Activated CD4-positive, alpha-beta memory T cell treated with anti-CD3 and anti-CD28 coated beads, Interleukin-2, amount 10 ng/mL, durations not matched to agents 7 days and 5 days (primary cell): ENCODE results near the gene PHF21A. TPM values are rescaled to one million over a fixed set of nuclear protein-coding genes. Genes with fewer than 3 reads are reported as not detected.

Experiments used
- CTCF ChIA-PET: fragments of 350-600 bp; sonication (Branson Sonifier 250); formaldehyde crosslinking; loops from one replicate; lab custom pipeline; 2021; ENCODE audit warnings: antibody characterized with exemption, inconsistent platforms; lab: Charles Lee
- POLR2A ChIA-PET: fragments of 350-600 bp; sonication (Branson Sonifier 250); formaldehyde crosslinking; loops from one replicate; lab custom pipeline; 2021; ENCODE audit warnings: antibody characterized with exemption; lab: Charles Lee
- DNase-seq: peaks from one replicate; pipeline ENCODE4 v3.0.0-alpha.2; 2020
- H3K27ac Mint-ChIP-seq: one replicate; pipeline ENCODE4 v1.8.0; 2021; ENCODE audit warnings: mild to moderate bottlenecking, mixed read lengths
- H3K27me3 Mint-ChIP-seq: one replicate; pipeline ENCODE4 v1.8.0; 2021; ENCODE audit warnings: mixed read lengths
- H3K36me3 Mint-ChIP-seq: one replicate; pipeline ENCODE4 v1.8.0; 2021; ENCODE audit warnings: low read depth, mixed read lengths
- H3K4me1 Mint-ChIP-seq: one replicate; pipeline ENCODE4 v1.8.0; 2021; ENCODE audit warnings: mixed read lengths
- H3K4me3 Mint-ChIP-seq: one replicate; pipeline ENCODE4 v1.8.0; 2021; ENCODE audit warnings: mild to moderate bottlenecking, mixed read lengths
- H3K9me3 Mint-ChIP-seq: one replicate; pipeline ENCODE4 v1.8.0; 2021; ENCODE audit warnings: mixed read lengths
- total RNA-seq, 2 experiments: library from RNA; stranded (reverse); gene quantifications; one replicate each; pipeline ENCODE4 v1.2.3, GENCODE V29; 2021

Gene PHF21A
- total RNA-seq, 2 experiments from 2014 or later: 52.6 to 56.9 TPM

DNA sequence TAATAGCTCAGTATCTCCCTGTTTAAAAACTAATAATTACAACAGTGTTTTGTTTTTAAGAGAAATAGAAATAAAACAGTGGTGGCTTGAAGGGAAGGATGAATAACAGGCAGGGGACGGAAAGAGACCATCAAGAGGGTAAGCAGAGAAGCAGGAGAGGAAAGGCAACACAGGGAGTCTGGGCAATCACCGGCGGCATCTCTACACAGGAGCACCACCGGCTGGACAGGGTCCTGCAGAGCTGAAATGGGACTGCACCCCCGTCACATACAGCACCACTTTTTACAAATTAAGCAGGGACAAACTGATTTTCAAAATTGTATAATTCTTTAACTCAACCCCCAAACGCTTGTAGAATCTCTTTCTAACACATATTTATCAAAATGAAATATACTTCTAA, 18.4 kb downstream of the PHF21A start:
- CTCF ChIA-PET: interaction anchor here (0.9 to 1.1 kb wide), 4 partner anchors 9 to 13 kb away, joined by 3 to 4 read pairs (median 4); no protein-coding TSS in a partner anchor

DNA sequence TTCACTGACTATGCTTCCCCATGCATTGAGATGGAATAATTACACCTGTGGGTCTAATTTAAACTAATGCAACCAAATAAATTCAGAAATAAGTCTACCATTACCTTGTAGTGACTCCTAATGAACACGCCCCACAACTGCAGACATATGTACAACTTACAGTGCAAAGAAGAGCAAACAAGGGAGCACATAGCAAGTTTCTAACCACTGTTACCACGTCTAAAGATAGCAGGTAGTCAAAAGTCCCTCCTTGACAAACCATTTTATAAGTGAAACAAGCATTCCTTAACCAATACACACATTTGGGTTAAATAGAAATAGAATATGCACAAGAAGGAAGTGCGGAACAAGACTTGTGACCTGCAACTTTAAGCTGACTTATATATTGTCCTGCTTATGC, 20.6 kb downstream of the PHF21A start:
- Mint-ChIP-seq H3K4me3 (no peak overlapping the region), H3K4me1 (peaks cover 30% of the 10 kb centered on the region), H3K9me3 (no peaks in the 10 kb centered on the region), H3K36me3 (peaks cover 3% of the 10 kb centered on the region), H3K27me3 (no peaks in the 10 kb centered on the region), H3K27ac (no peak overlapping the region)
- ChIA-PET CTCF (interaction anchor here (1.0 kb wide), 1 partner anchor 18 kb away, joined by 3 read pairs; no protein-coding TSS in a partner anchor), POLR2A (no interaction called here)
- no peak for DNase-seq

More for the DNA sequence above, 18.4 kb downstream of the PHF21A start:
- Mint-ChIP-seq H3K27ac (no peak overlapping the region), H3K4me3 (no peak overlapping the region), H3K27me3 (no peaks in the 10 kb centered on the region), H3K36me3 (no peaks in the 10 kb centered on the region), H3K4me1 (peaks cover 37% of the 10 kb centered on the region), H3K9me3 (no peaks in the 10 kb centered on the region)
- DNase-seq: no peak
- POLR2A ChIA-PET: interaction anchor here (1.9 kb wide), 1 partner anchor 11 kb away, joined by 4 read pairs; no protein-coding TSS in a partner anchor

DNA sequence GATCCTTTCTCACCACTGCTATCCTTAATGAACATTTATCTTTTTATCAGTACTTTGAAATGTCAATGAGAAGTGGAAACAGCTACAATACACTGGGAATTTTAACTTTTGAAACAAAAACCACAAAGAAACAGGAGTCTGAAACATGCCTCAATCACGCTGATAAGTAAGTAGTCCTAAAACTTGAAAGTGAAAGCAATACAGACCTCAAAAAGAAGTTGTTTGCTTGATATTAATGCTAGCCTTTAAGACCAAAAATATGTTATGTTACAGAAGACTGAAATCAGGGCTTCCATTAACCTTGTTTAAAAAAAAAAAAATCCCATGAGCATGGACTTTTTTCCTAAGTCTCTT, 21.3 kb downstream of the PHF21A start:
- no peak for DNase-seq
- POLR2A ChIA-PET: interaction anchor here (0.6 to 1.6 kb wide), 5 partner anchors 12 to 22 kb away, joined by 3 to 7 read pairs (median 3); partner anchors contain the start of gene PHF21A
- Mint-ChIP-seq H3K4me1 (peaks cover 25% of the 10 kb centered on the region), H3K4me3 (peak overlapping the region; percentile 45), H3K27me3 (no peaks in the 10 kb centered on the region), H3K27ac (peak overlapping the region; percentile 50), H3K9me3 (no peaks in the 10 kb centered on the region), H3K36me3 (peaks cover 3% of the 10 kb centered on the region)
- CTCF ChIA-PET: no interaction called here

DNA sequence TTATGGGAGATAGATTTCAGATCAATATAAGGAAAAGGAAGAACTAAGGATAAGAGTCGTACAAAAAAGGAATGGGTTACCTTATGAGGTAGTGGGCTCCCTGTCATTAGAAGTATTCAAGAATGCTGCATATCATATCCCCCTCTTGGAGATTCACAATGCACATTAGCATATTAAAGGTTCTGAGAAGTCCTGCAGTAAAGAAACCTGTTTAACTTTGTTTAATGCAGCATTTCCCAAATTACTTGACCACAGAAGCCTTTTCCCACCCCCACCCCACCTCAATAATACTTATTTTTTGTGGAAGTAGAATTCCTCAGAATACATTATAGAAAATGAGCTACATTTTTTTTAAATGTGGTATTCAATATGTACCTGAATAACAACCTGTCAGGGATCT, 30.9 kb downstream of the PHF21A start:
- H3K27ac Mint-ChIP-seq: no peak overlapping the region
- no peaks in the 10 kb centered on the region for H3K4me1 Mint-ChIP-seq
- H3K9me3 Mint-ChIP-seq: no peaks in the 10 kb centered on the region
- POLR2A ChIA-PET: no interaction called here
- H3K4me3 Mint-ChIP-seq: no peak overlapping the region
- CTCF ChIA-PET: interaction anchor here (0.6 kb wide), 1 partner anchor 45 kb away, joined by 3 read pairs; no protein-coding TSS in a partner anchor
- H3K36me3 Mint-ChIP-seq: peaks cover 15% of the 10 kb centered on the region
- no peak for DNase-seq
- no peaks in the 10 kb centered on the region for H3K27me3 Mint-ChIP-seq

- POLR2A ChIA-PET: no interaction called here
- Mint-ChIP-seq H3K36me3 (peaks cover 32% of the 10 kb centered on the region), H3K4me3 (no peak overlapping the region), H3K9me3 (no peaks in the 10 kb centered on the region), H3K4me1 (peaks cover 2% of the 10 kb centered on the region), H3K27me3 (no peaks in the 10 kb centered on the region), H3K27ac (no peak overlapping the region)
- CTCF ChIA-PET: no interaction called here
- no peak for DNase-seq
These were observed 41.6 kb downstream of the PHF21A start for GRCh38 chr11:46079662-46080061.

GRCh38 chr11:46075928-46076327, 45.3 kb downstream of the PHF21A start:
- Mint-ChIP-seq H3K4me3 (no peak overlapping the region), H3K27me3 (no peaks in the 10 kb centered on the region), H3K9me3 (no peaks in the 10 kb centered on the region), H3K36me3 (peaks cover 23% of the 10 kb centered on the region), H3K27ac (no peak overlapping the region), H3K4me1 (peaks cover 5% of the 10 kb centered on the region)
- ChIA-PET CTCF (no interaction called here), POLR2A (no interaction called here)
- DNase-seq: no peak

GRCh38 chr11:46075168-46075567, 46.1 kb downstream of the PHF21A start:
- H3K9me3 Mint-ChIP-seq: no peaks in the 10 kb centered on the region
- peaks cover 5% of the 10 kb centered on the region for H3K4me1 Mint-ChIP-seq
- no peaks in the 10 kb centered on the region for H3K27me3 Mint-ChIP-seq
- DNase-seq: no peak
- no peak overlapping the region for H3K27ac Mint-ChIP-seq
- H3K36me3 Mint-ChIP-seq: peaks cover 23% of the 10 kb centered on the region
- H3K4me3 Mint-ChIP-seq: no peak overlapping the region
- ChIA-PET CTCF (no interaction called here), POLR2A (no interaction called here)

- DNase-seq: no peak
- no peak overlapping the region for H3K4me3 Mint-ChIP-seq
- POLR2A ChIA-PET: no interaction called here
- peaks cover 7% of the 10 kb centered on the region for H3K4me1 Mint-ChIP-seq
- H3K27ac Mint-ChIP-seq: no peak overlapping the region
- CTCF ChIA-PET: no interaction called here
- no peaks in the 10 kb centered on the region for H3K9me3 Mint-ChIP-seq
- H3K27me3 Mint-ChIP-seq: no peaks in the 10 kb centered on the region
- peaks cover 23% of the 10 kb centered on the region for H3K36me3 Mint-ChIP-seq
These were observed 47.6 kb downstream of the PHF21A start for GRCh38 chr11:46073632-46074031.

DNA sequence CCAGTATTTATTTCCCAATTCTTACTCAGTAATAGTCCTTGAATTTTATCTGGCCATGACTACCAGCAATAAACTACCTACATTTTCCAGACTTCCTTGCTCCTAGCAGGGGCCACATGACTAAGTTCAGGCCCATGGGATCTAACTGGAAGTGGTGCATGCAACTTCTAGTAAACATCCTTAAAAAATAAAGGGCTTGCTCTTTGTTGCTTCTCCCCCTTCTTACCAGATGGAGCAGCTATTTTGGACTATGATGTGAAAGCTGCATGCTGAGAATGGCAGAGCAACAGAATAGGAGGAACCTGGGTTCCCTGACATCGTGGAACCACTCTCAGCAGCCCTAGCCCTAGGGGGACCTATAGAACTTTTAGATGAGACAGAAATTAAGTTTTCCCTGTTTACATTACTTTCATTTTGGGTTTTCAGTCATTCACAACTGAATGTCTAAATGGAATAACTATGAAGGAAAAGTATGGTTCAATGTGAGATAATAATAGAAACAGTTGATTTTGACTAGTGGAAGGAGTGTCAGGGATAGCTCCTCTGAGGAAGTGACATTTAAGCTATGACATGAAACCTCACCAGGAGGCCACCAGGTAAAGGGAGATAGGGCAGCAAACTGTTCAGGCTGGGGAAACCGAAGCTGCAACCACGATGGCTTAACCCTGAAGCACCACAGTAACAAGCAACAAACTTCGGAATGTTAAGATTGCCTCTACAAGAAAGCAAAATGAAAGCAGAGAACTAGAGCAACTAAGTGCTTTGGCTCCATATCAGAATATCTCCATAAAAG, 48.9 kb downstream of the PHF21A start:
- H3K9me3 Mint-ChIP-seq: no peaks in the 10 kb centered on the region
- no peak overlapping the region for H3K4me3 Mint-ChIP-seq
- ChIA-PET CTCF (no interaction called here), POLR2A (interaction anchor here (0.7 kb wide), 1 partner anchor 1004 kb away, joined by 3 read pairs; no protein-coding TSS in a partner anchor)
- no peak overlapping the region for H3K27ac Mint-ChIP-seq
- H3K27me3 Mint-ChIP-seq: no peaks in the 10 kb centered on the region
- peaks cover 7% of the 10 kb centered on the region for H3K4me1 Mint-ChIP-seq
- no peak for DNase-seq
- H3K36me3 Mint-ChIP-seq: peaks cover 27% of the 10 kb centered on the region

DNA sequence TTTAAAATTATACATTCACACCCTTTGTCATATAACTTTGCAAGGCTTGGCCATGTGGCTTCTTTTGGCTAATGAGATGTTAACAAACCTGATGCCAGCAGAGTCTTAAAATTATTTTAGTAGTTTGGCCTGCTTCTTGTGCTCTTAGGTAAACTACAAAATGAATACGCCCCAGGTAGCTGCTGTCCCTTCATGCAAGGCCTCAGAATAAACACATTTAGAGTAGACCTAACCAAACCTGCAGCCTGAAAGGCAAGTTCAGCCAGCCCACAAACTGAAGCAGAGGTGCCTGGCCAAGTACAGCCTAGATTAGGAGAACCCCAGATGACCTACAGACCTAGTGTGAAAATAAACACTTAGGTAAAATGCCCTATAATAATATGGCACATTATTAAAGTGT, 50.2 kb downstream of the PHF21A start:
- Mint-ChIP-seq H3K27me3 (no peaks in the 10 kb centered on the region), H3K4me1 (peaks cover 7% of the 10 kb centered on the region), H3K9me3 (no peaks in the 10 kb centered on the region), H3K4me3 (no peak overlapping the region), H3K27ac (no peak overlapping the region), H3K36me3 (peaks cover 21% of the 10 kb centered on the region)
- ChIA-PET CTCF (no interaction called here), POLR2A (no interaction called here)
- DNase-seq: no peak

DNA sequence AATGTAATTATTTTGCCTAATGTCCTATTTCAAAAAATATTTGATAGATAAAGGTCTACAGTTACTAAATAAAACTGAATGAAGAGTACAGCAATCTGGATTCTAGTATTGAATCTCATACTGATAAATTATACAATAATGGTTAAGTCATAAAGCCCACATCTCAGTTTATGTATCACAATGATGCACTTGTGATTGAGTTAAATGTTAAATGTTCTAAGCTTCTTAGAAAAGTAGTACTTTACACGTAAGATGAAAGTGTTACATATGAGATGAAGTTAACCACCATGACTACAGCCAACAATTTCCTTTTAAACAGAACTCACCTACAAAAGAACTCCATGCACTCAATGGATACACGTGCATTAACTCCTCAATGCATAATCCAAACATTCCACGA, 51.7 kb downstream of the PHF21A start:
- H3K36me3 Mint-ChIP-seq: peaks cover 27% of the 10 kb centered on the region
- CTCF ChIA-PET: no interaction called here
- H3K4me1 Mint-ChIP-seq: peaks cover 5% of the 10 kb centered on the region
- POLR2A ChIA-PET: interaction anchor here (0.7 kb wide), 1 partner anchor 189 kb away, joined by 3 read pairs; no protein-coding TSS in a partner anchor
- DNase-seq: no peak
- H3K4me3 Mint-ChIP-seq: no peak overlapping the region
- H3K9me3 Mint-ChIP-seq: no peaks in the 10 kb centered on the region
- H3K27ac Mint-ChIP-seq: no peak overlapping the region
- H3K27me3 Mint-ChIP-seq: no peaks in the 10 kb centered on the region

- Mint-ChIP-seq H3K9me3 (no peaks in the 10 kb centered on the region), H3K4me1 (peaks cover 2% of the 10 kb centered on the region), H3K27me3 (no peaks in the 10 kb centered on the region), H3K36me3 (peaks cover 27% of the 10 kb centered on the region), H3K27ac (no peak overlapping the region), H3K4me3 (no peak overlapping the region)
- CTCF ChIA-PET: no interaction called here
- no peak for DNase-seq
- POLR2A ChIA-PET: no interaction called here
These were observed 54.9 kb downstream of the PHF21A start for GRCh38 chr11:46066335-46066734.

- CTCF ChIA-PET: no interaction called here
- Mint-ChIP-seq H3K4me3 (no peak overlapping the region), H3K9me3 (no peaks in the 10 kb centered on the region), H3K4me1 (peaks cover 2% of the 10 kb centered on the region), H3K36me3 (peaks cover 24% of the 10 kb centered on the region), H3K27me3 (no peaks in the 10 kb centered on the region), H3K27ac (no peak overlapping the region)
- DNase-seq: no peak
- POLR2A ChIA-PET: interaction anchor here (1.3 kb wide), 1 partner anchor 56 kb away, joined by 3 read pairs; no protein-coding TSS in a partner anchor
These were observed 55.6 kb downstream of the PHF21A start for GRCh38 chr11:46065681-46066080.
